ENCODE measurements around the gene KCNG2.

Gene KCNG2

DNA sequence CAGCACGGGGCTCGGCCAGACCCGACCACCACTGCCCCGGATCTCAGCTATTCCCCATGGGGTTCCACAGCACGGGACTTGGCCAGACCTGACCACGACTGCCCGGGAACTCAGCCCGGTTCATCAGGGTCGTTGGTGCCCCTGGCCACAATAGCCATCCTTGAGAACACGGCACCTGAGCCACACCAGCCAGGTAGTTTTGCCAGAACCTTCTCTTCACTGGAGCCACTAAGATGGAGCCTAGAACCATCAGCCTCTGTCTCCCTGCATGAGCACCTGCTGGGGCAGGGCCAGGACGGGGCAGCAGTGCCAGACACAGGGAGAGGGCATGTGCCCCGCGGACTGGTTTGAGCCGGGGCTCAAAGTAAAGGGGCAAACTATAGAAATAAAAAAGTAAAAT, 11.4 kb upstream of the KCNG2 start:
- DNase-seq: no peak

GRCh38 chr18:79786786-79787526, 10.8 kb upstream of the KCNG2 start:
- DNase-seq: peak in 1 of 2 experiments; percentile 8

GRCh38 chr18:79787527-79787864, 10.2 kb upstream of the KCNG2 start:
- DNase-seq: no peak

DNA sequence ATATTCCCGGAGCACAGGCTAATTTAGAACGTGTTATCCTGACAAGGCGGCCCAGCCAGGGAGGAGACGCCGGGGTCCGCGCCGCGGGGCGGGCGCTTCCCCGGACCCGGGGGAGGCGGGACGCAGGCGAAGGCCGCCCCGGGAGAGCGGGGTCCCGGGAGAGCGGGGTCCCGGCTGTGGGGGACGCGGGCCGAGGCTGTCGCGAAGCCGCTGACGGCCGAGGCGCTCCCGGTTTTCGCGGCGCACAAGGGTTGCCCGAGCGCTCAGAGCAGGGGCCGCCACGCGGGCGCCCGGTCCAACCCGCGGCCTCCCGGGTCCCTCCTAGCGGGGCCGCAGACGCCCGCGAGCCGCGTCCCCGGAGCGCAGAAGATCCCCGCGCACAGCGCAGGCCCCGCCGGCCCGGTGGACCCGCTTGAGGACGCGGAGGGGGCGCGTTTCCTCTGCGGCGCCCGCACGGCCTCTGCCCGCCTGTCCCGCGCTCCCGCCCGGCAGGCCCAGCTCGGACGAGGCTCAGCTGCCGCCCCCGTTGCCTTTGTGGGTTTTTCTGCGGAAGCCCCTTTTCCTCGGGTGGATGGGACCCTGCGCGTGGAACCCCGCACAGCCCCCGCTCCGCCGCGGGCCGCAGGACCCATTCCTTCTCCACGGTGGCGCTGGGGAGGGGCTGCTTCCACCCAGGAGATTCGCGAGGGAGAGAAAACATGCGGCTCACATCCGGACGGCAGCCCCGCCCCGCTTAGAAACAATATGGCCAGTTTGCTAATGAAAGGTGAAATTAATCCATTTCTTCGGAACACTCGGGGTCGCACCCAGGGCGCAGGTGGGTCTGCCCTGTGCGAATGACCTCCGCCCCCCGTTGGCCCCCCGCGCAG, 9.6 kb upstream of the KCNG2 start:
- DNase-seq: no peak

GRCh38 chr18:79788734-79789085, 9.0 kb upstream of the KCNG2 start:
- DNase-seq: no peak

GRCh38 chr18:79789091-79789891, 8.4 kb upstream of the KCNG2 start:
- no peak for DNase-seq

- no peak for DNase-seq
Observed at GRCh38 chr18:79789901-79790890, 7.5 kb upstream of the KCNG2 start.

DNA sequence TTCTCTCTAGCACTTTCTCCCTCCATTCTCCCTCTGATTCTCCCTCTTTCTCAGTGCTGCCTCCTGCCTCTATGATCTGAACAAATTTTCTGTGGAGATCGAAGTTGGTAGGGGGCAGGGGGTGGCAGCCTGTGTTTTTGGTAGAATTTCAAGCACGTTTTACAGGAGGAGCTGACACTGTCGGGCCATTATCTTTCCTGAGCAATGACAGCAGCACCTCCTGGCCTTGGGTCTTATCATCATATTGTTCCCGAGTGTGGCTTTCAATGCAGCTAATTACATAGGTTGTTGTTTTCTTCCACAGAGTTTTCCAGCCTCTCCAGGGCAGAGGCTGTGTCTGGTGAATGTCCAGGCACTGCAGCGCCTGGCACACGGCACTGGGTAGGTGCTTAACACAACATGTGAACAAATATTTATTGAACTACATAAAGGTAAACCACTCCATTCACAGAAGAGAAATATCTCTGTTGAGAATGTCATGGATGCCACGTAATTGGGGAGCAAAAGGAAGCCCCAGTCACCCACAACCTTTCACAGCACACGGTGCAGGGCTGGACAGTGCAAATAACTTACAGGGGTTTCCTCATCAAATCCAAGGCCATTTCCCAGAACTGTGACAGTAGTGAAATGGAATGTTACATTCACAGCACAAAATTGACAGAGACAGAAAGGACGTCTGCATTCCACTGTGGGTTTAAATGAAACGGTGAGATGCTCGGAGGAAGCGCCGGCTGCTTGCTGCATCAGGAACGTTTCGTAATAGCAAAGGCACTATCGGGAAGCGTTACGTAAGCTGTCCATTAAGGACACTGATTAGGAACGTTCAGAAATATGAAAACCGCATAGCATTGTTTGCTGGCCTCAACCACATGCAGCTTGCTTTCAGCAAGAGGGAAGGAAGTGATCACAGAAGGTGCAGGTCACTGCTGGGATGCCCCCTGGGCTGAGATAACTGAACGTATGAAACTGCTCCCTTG, 6.5 kb upstream of the KCNG2 start:
- peak; percentile 95 to 97 for DNase-seq

DNA sequence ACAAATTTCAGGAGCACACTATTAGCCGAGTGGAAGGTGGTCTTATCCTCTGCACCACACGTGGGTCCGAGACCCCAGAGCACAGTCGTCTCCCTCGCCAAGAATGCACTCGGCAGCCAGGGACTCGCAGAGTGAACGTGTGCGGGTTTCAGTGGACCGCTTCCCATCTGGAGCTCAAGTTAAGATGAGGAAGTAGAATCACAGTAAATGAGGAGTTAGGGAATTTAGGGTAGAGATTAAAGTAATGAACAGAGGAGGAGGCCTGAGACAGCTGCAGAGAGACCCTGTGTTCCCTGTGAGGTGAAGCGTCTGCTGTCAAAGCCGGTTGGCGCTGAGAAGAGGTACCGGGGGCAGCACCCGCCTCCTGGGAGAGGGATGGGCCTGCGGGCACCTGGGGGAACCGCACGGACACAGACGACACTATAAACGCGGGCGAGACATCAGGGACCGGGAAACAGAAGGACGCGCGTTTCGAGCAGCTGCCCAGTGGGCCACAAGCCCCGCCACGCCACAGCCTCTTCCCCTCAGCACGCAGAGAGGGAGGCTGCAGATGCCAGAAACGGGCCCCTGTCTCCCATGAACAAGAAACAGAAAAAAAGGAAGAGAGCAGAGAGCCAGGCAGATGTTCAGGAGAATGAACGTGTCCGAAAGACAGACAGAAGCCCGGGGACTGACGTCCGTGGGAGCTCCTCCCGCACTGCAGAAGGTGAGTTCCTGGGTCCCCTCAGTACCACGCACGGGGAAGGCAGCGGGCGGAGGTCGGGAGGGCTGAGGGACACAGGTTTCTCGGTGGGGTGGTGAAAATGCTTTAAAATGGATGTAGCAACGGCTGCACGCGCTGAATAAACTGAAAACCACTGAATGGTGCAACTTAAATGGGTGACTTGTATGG, 5.4 kb upstream of the KCNG2 start:
- peak; percentile 28 to 51 for DNase-seq

- peak; percentile 58 to 65 for DNase-seq
Observed at GRCh38 chr18:79792988-79793355, 4.8 kb upstream of the KCNG2 start.

DNA sequence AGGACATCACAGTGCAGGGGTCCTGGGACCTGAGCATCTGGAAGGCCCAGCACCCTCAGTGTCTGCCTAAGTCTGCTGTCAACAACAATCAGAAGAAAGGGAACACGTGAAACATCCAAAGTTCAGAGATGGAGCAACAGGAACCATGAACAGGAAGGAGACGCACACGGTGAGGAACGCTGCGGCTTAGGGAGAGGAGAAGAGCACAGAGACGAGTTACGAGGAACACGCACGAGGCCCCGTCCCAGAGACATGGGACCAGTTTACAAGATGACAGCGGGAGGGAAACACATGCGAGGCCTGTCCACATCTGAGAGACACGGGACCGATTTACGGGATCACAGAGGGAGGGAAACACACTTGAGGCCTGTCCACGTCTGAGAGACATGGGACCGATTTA, 2.9 kb upstream of the KCNG2 start:
- DNase-seq: no peak

DNA sequence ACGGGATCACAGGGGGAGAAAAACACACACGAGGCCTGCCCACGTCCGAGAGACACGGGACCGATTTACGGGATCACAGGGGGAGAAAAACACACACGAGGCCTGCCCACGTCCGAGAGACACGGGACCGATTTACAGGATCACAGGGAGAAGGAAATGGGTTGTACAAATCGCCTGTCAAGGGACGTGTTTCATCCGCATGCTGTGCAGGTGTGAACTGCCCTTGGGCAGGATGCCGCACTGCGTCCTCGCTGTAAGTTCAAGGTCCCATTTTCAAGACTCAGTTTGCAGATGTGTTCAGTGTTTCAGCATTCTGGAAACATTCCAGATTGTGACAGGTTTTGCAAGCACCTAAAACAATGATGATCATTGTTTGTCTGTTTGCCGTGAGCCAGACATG, 2.3 kb upstream of the KCNG2 start:
- DNase-seq: no peak

DNA sequence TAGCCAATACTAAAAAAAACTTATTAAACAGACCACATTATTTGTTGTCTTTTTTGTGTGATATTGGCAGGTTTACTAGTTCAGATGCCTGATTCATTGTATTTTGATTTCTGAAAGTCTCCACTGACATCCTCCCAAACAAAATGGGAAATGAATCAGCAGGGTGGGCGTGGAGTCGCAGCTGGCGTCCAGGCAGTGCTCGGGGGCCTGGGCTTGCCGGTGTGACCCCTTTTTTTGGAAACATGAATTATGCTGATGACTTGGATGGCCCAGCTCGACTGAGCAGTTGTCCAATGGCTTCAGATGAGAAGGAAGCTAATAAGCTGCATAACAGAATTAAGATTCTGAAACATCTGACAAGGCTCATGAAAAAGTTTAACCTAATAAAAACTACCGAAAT, 1.7 kb upstream of the KCNG2 start:
- DNase-seq: no peak

- DNase-seq: no peak
Observed at GRCh38 chr18:79796531-79797405, 970 bp upstream of the KCNG2 start.

DNA sequence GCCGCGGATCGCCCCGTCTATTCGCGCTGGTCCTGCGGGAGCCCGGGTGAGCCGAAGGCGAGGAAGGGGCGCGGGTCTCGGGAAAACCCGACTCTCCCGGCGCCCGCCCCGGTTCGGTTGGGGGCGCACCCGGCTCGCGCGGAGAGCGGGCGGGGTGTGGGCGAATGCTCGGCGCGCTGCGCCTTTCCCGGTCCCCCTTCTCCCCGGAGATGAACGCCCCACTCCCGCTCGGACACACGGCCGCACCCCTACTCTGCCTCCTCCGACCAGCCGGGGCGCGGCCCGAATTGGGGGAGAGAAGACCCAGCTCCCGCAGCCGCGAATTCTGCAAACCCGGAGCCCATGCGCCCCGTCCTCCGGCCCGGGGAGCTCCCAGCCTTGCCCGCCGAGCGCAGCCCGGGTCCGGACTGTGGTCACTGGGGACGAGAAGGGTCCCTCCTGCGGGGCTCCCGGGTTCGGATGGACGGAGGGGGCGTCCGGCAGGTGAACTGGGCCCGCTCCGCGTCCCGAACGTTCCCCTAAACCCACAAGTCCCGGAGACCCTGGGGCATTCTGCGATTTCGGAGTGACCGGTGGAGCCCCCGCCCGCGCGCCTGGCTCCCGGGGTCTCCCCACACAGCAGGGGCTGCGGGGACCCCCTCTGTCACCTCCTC, 734 bp downstream of the KCNG2 start:
- no peak for DNase-seq

DNA sequence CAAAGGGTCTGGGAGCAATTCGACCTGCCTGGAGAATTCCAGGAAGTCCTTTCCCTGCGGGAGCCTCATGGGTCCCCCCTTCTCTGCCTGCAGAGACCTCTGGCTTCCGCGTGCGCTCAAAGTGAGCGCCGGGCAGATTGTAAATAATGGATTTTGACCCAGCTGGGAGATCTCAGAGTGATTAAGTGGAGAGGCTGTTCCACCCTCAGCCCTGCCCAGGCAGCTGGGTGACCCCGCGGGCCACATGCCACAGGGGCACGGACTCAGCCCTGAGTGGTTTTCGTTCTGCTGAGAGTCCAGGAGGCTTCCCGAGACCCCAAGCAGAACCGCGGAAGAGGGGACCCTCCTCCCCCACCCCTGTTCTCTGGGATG, 1.2 kb downstream of the KCNG2 start:
- DNase-seq: no peak

DNA sequence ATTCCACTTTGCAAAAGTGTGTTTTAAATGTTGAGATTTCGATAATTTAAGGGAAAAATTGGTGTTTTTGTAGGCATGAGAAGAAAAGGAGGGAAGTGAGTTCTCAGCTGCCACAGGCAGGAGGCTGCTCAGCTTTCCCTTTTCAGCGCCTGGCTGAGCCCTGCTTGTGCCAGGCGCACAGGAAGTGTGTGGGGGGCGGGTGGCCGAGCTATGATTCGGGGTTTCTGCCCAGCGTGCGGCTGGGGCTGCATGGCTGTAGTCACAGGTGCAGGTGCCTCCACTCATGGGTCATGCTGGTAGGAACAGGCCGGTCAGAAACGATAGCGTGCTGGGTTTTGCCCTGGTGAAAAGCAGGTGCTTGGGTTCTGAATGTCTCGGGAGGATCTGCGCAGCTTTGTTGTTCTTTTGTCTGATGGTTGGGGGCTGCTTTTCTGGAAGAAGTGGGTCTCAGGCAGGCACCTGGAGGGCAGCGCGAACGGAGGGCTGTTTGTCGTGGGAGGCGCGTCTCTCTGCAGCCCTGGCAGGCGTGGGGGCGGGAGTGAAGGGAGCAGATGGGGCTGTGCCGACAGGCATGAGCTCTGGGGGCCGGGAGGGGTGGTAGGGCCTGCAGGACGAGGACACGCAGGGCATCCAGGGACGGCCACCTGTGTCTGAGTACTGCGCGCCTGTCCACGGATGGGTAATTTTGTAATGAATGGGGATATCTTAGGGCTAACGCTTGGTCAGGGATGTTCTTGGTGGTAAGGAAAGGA, 2.1 kb downstream of the KCNG2 start:
- peak in 1 of 2 experiments; percentile 25 for DNase-seq
